IMR-90 (cell line): ENCODE data around the gene DLGAP4. TPM values are rescaled to one million over a fixed set of nuclear protein-coding genes. Genes with fewer than 3 reads are reported as not detected.

ENCODE experiments used
- ATAC-seq: fragments of 200-7000 bp; cut with Tn5 transposase; 2 replicates; pipeline ENCODE4 v1.9.1; 2020; ENCODE audit warnings: low read depth, mild to moderate bottlenecking, moderate library complexity
- BruUV-seq: library from RNA; stranded (reverse); fragments of 400-500 nt; replicated peaks from 2 replicates; lab custom pipeline; 2021; lab: Mats Ljungman, UMichigan
- CTCF ChIA-PET: fragments of 300-600 bp; formaldehyde crosslinking; extraction: SDS; loops from one replicate; lab custom pipeline; 2021; ENCODE audit warnings: antibody characterized with exemption; lab: Yijun Ruan, JAX
- POLR2A ChIA-PET: fragments of 300-600 bp; sonication (Branson Sonifier 250); formaldehyde crosslinking; loops from one replicate; lab custom pipeline; 2022; ENCODE audit warnings: antibody characterized with exemption; ENCODE audit not compliant: unreplicated experiment; lab: Charles Lee
- DNase-seq: peaks from one replicate; pipeline ENCODE4 v3.0.0; 2013
- H2AFZ ChIP-seq: replicated peaks from 2 replicates; pipeline ENCODE3; 2013; ENCODE audit warnings: low read length, mild to moderate bottlenecking; ENCODE audit not compliant: poor library complexity
- H2AK5ac ChIP-seq: 2 replicates; pipeline ENCODE4 v1.6.1; 2013; ENCODE audit warnings: low read depth, low read length, inconsistent platforms
- H2AK9ac ChIP-seq: replicated peaks from 2 replicates; pipeline ENCODE3; 2013; ENCODE audit warnings: mild to moderate bottlenecking, low read depth, low read length, moderate library complexity; ENCODE audit not compliant: poor library complexity
- H2BK120ac ChIP-seq: 2 replicates; pipeline ENCODE4 v1.6.1; 2013; ENCODE audit warnings: low read depth, low read length, inconsistent platforms
- H2BK15ac ChIP-seq: 3 replicates; pipeline ENCODE4 v1.6.1; 2013; ENCODE audit warnings: low read depth, low read length, inconsistent platforms
- H2BK20ac ChIP-seq: 2 replicates; pipeline ENCODE4 v1.6.1; 2013; ENCODE audit warnings: low read depth, mild to moderate bottlenecking, inconsistent platforms, low read length, moderate library complexity
- H2BK5ac ChIP-seq: 2 replicates; pipeline ENCODE4 v1.6.1; 2013; ENCODE audit warnings: mild to moderate bottlenecking, low read depth, low read length, inconsistent platforms; ENCODE audit not compliant: poor library complexity, severe bottlenecking
- H3K14ac ChIP-seq: replicated peaks from 2 replicates; pipeline ENCODE4 v1.6.1; 2013; ENCODE audit warnings: low read depth, low read length, inconsistent platforms
- H3K18ac ChIP-seq: 2 replicates; pipeline ENCODE4 v1.6.1; 2013; ENCODE audit warnings: low read depth, low read length, control low read depth
- H3K23ac ChIP-seq: 2 replicates; pipeline ENCODE4 v1.6.1; 2013; ENCODE audit warnings: low read depth, low read length, inconsistent platforms
- H3K27ac ChIP-seq: 2 replicates; pipeline ENCODE4 v1.5.1; 2013; ENCODE audit warnings: mild to moderate bottlenecking, control low read depth, low read length; ENCODE audit not compliant: insufficient read depth
- H3K27me3 ChIP-seq: 2 replicates; pipeline ENCODE4 v1.6.1; 2013; ENCODE audit warnings: low read length; ENCODE audit not compliant: control insufficient read depth, insufficient read depth
- H3K36me3 ChIP-seq: 2 replicates; pipeline ENCODE4 v1.6.1; 2013; ENCODE audit warnings: low read length, mixed read lengths; ENCODE audit not compliant: control insufficient read depth, insufficient read depth
- H3K4ac ChIP-seq: 2 replicates; pipeline ENCODE4 v1.6.1; 2013; ENCODE audit warnings: low read depth, low read length, inconsistent platforms
- H3K4me1 ChIP-seq: 2 replicates; pipeline ENCODE4 v1.6.1; 2013; ENCODE audit warnings: low read length, mixed read lengths; ENCODE audit not compliant: control insufficient read depth, insufficient read depth
- H3K4me2 ChIP-seq: 2 replicates; pipeline ENCODE4 v1.6.1; 2013; ENCODE audit warnings: low read depth, mild to moderate bottlenecking, control low read depth, low read length, moderate library complexity
- H3K4me3 ChIP-seq: 2 replicates; pipeline ENCODE4 v1.5.1; 2013; ENCODE audit warnings: low read depth, mild to moderate bottlenecking, control low read depth, low read length, moderate library complexity; ENCODE audit not compliant: insufficient read depth
- H3K56ac ChIP-seq: 2 replicates; pipeline ENCODE4 v1.6.1; 2013; ENCODE audit warnings: low read length, inconsistent platforms; ENCODE audit not compliant: insufficient read depth; ENCODE audit errors: extremely low read depth
- H3K79me1 ChIP-seq, 2 experiments: 2 replicates each; pipeline ENCODE4 v1.6.1; 2013; ENCODE audit warnings: low read length in 2 of 2, inconsistent platforms in 1 of 2, low read depth in 1 of 2
- H3K9ac ChIP-seq: 2 replicates; pipeline ENCODE4 v1.6.1; 2013; ENCODE audit warnings: low read depth, low read length, control low read depth
- H3K9me1 ChIP-seq: 2 replicates; pipeline ENCODE4 v1.6.1; 2013; ENCODE audit warnings: low read length, inconsistent platforms; ENCODE audit not compliant: insufficient read depth
- H3K9me3 ChIP-seq: 2 replicates; pipeline ENCODE4 v1.6.1; 2013; ENCODE audit warnings: low read length; ENCODE audit not compliant: control insufficient read depth, insufficient read depth
- H4K20me1 ChIP-seq: 2 replicates; pipeline ENCODE4 v1.6.1; 2013; ENCODE audit warnings: low read length, inconsistent platforms; ENCODE audit not compliant: insufficient read depth
- H4K5ac ChIP-seq: 2 replicates; pipeline ENCODE4 v1.6.1; 2013; ENCODE audit warnings: mild to moderate bottlenecking, low read depth, low read length, control low read depth
- H4K8ac ChIP-seq, 2 experiments: 2 replicates each; pipeline ENCODE4 v1.6.1; 2013; ENCODE audit warnings: low read depth in 2 of 2, low read length in 2 of 2, control low read depth in 1 of 2, inconsistent platforms in 1 of 2
- H4K91ac ChIP-seq: 2 replicates; pipeline ENCODE4 v1.6.1; 2013; ENCODE audit warnings: low read depth, low read length, inconsistent platforms; ENCODE audit not compliant: insufficient read depth
- BHLHE40 ChIP-seq: fragments of 150-350 bp; IDR thresholded peaks from 2 replicates; pipeline ENCODE4 v1.6.1; 2016; ENCODE audit warnings: mild to moderate bottlenecking, low read depth, low read length
- CHD1 ChIP-seq: IDR thresholded peaks from 2 replicates; pipeline ENCODE4 v1.6.1; 2012; ENCODE audit warnings: low read depth, low read length, improper control_type of control experiment
- FOS ChIP-seq: fragments of 150-350 bp; IDR thresholded peaks from 2 replicates; pipeline ENCODE4 v1.6.1; 2016; ENCODE audit warnings: low read depth, low read length
- MAZ ChIP-seq: IDR thresholded peaks from 2 replicates; pipeline ENCODE4 v1.6.1; 2012; ENCODE audit warnings: low read depth, mild to moderate bottlenecking, low read length, improper control_type of control experiment, moderate library complexity, borderline replicate concordance
- MXI1 ChIP-seq: IDR thresholded peaks from 2 replicates; pipeline ENCODE4 v1.6.1; 2012; ENCODE audit warnings: low read depth, mild to moderate bottlenecking, low read length, moderate library complexity, borderline replicate concordance
- NFE2L2 ChIP-seq: fragments of 150-350 bp; IDR thresholded peaks from 2 replicates; pipeline ENCODE4 v1.6.1; 2016; ENCODE audit warnings: low read depth, mild to moderate bottlenecking, low read length
- RAD21 ChIP-seq: IDR thresholded peaks from 2 replicates; pipeline ENCODE4 v1.6.1; 2012; ENCODE audit warnings: low read length, improper control_type of control experiment
- RCOR1 ChIP-seq: IDR thresholded peaks from 2 replicates; pipeline ENCODE4 v1.6.1; 2012; ENCODE audit warnings: mild to moderate bottlenecking, low read length, improper control_type of control experiment; ENCODE audit not compliant: insufficient replicate concordance
- RFX5 ChIP-seq: IDR thresholded peaks from 2 replicates; pipeline ENCODE4 v1.8.0; 2012; ENCODE audit warnings: low read depth, mild to moderate bottlenecking, low read length, moderate library complexity
- SMC3 ChIP-seq: fragments of 150-350 bp; IDR thresholded peaks from 2 replicates; pipeline ENCODE4 v1.6.1; 2016; ENCODE audit warnings: low read depth, mild to moderate bottlenecking, antibody characterized with exemption, low read length, moderate library complexity
- USF2 ChIP-seq: fragments of 150-350 bp; IDR thresholded peaks from 2 replicates; pipeline ENCODE4 v1.6.1; 2017; ENCODE audit warnings: mild to moderate bottlenecking, antibody characterized with exemption, low read length, low read depth
- WGBS, 2 experiments: methylation state at CpG; one replicate each; pipeline versions ENCODE4 v1.1.5 to v1.1.7; 2013; ENCODE audit warnings: missing lambda C conversion rate in 2 of 2; ENCODE audit not compliant: insufficient read length in 1 of 2; ENCODE audit errors: extremely low coverage in 2 of 2; 5-methylcytosine and 5-hydroxymethylcytosine counted together
- dilution Hi-C: fragments of 300-500 bp; cut with HindIII; formaldehyde crosslinking; loops from one replicate; pipeline ENCODE4 v1.14.3; 2018; ENCODE audit warnings: low sequenced_read_pairs; ENCODE audit not compliant: unreplicated experiment
- in situ Hi-C: fragments of 300-500 bp; cut with MboI; formaldehyde crosslinking; loops from 3 replicates; pipeline ENCODE4 v1.14.3; 2019; ENCODE audit warnings: low sequenced_read_pairs, inconsistent platforms, mixed read lengths
- intact Hi-C: fragments of 100-400 bp; cut with micrococcal nuclease; formaldehyde crosslinking; loops from 2 replicates; pipeline ENCODE4 v1.10.0; 2022
- polyA plus RNA-seq, 3 experiments: library from polyadenylated mRNA; depleted of rRNA; stranded (reverse); fragments of >200 nt; gene quantifications; 2 replicates each; pipeline ENCODE4 v1.2.3, GENCODE V29; 2012; ENCODE audit warnings: low replicate concordance in 1 of 3
- total RNA-seq: library from RNA; depleted of rRNA; stranded (reverse); fragments of >200 nt; gene quantifications from 2 replicates; pipeline ENCODE4 v1.2.3, GENCODE V29; 2012
- TF ChIP-seq, protein P1 (sequence below): conservative IDR thresholded peaks from 2 replicates; pipeline ENCODE4 v1.5.1; 2012; ENCODE audit warnings: mild to moderate bottlenecking, low read depth, low read length, improper control_type of control experiment

The DLGAP4 gene
- total and polyA plus RNA-seq, 2 of the 4 experiments (the other 2 are of a cell fraction) = 32.3 to 73.2 TPM

DNA sequence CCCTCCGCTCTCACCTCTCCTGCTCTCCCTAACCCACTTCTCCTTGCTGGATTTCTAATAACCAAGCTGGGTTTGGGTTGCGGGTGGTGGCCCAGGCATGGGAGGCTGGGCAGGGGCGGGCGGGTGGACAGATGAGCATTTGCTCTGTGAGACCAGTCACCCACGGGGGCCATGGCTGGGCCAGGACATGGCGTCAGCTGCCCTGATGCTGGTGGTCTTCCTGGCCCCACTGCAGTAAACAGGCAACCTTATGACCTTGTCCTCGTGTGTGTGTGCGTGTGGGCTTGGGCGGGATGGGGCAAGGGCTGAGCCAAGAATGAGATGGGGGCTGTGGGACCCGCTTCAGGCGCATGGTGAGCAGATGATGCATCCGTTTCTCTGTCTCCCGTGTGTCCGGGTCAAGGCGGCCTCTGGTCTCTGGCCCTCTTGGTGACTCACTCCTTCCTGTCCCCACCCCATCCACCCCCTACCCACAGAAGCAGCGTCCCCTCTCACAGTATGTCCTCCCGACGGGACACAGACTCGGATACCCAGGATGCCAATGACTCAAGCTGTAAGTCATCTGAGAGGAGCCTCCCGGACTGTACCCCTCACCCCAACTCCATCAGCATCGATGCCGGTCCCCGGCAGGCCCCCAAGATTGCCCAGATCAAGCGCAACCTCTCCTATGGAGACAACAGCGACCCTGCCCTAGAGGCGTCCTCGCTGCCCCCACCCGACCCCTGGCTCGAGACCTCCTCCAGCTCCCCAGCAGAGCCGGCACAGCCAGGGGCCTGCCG, 193.8 kb downstream of the DLGAP4 start:
- Histone ChIP-seq H4K5ac (peak overlapping the region; percentile 18; the same call in 1 of the 2 replicates), H3K9me1 (peaks cover 26% of the 10 kb centered on the region), H3K56ac (no peak overlapping the region), H4K20me1 (peaks cover 80% of the 10 kb centered on the region), H3K36me3 (peaks cover 68% of the 10 kb centered on the region), H2AFZ (no peak overlapping the region), H4K91ac (no peak overlapping the region), H2AK9ac (peak overlapping the region; percentile 45), H3K23ac (no peak overlapping the region), H2AK5ac (no peak overlapping the region), H3K9ac (no peak overlapping the region), H3K4ac (peak overlapping the region; percentile 46; the same call in 1 of the 2 replicates), H3K79me1 (peaks cover 30 to 87% of the 10 kb centered on the region in 2 experiments), H3K27me3 (no peaks in the 10 kb centered on the region), H4K8ac (no peak overlapping the region), H2BK15ac (no peak overlapping the region), H3K14ac (no peak overlapping the region), H2BK120ac (no peak overlapping the region), H3K4me3 (no peak overlapping the region), H2BK20ac (0 out of 2 replicates have a peak overlapping the region, but pooled peaks have one; percentile 9), H2BK5ac (peak overlapping the region; percentile 5), H3K9me3 (no peaks in the 10 kb centered on the region), H3K4me2 (no peak overlapping the region), H3K18ac (no peak overlapping the region), H3K4me1 (peaks cover 3% of the 10 kb centered on the region; the same call in 1 of the 2 replicates), H3K27ac (no peak overlapping the region; the same call in 1 of the 2 replicates)
- BruUV-seq = TSS peak; percentile 27
- dilution Hi-C loops (no loop called here), in situ Hi-C loops (no loop called here), intact Hi-C loops (no loop called here)
- ChIA-PET POLR2A (interaction anchor here (0.7 kb wide), 1 partner anchor 393 kb away, joined by 18 read pairs; no protein-coding TSS in a partner anchor), CTCF (no interaction called here)
- 68% methylated on average over 14 of the region's 31 CpGs; no CpG with 5 or more reads in 1 of the 2 experiments for WGBS, 2 experiments
- TF ChIP-seq, protein P1, sequence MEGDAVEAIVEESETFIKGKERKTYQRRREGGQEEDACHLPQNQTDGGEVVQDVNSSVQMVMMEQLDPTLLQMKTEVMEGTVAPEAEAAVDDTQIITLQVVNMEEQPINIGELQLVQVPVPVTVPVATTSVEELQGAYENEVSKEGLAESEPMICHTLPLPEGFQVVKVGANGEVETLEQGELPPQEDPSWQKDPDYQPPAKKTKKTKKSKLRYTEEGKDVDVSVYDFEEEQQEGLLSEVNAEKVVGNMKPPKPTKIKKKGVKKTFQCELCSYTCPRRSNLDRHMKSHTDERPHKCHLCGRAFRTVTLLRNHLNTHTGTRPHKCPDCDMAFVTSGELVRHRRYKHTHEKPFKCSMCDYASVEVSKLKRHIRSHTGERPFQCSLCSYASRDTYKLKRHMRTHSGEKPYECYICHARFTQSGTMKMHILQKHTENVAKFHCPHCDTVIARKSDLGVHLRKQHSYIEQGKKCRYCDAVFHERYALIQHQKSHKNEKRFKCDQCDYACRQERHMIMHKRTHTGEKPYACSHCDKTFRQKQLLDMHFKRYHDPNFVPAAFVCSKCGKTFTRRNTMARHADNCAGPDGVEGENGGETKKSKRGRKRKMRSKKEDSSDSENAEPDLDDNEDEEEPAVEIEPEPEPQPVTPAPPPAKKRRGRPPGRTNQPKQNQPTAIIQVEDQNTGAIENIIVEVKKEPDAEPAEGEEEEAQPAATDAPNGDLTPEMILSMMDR = no peak
- no peak for TF ChIP-seq BHLHE40
- no peak for TF ChIP-seq RAD21
- no peak for TF ChIP-seq FOS
- no peak for TF ChIP-seq MAZ
- TF ChIP-seq CHD1 = no peak
- no peak for TF ChIP-seq MXI1
- TF ChIP-seq NFE2L2 = no peak
- no peak for TF ChIP-seq RFX5
- no peak for TF ChIP-seq RCOR1
- no peak for TF ChIP-seq SMC3
- TF ChIP-seq USF2 = no peak
- peak; percentile 13 for DNase-seq
- ATAC-seq = peak; percentile 18
